ENCODE data around the gene SCN5A. TPM values are rescaled to one million over a fixed set of nuclear protein-coding genes. Genes with fewer than 3 reads are reported as not detected.

SCN5A gene
- total RNA-seq, 1 experiment from 2014 or later: 1.7 TPM

GRCh38 chr3:38647217-38647970 is 2.1 kb downstream of the SCN5A start:
- no peak for DNase-seq (ENCODE audit: low spot score)

DNA sequence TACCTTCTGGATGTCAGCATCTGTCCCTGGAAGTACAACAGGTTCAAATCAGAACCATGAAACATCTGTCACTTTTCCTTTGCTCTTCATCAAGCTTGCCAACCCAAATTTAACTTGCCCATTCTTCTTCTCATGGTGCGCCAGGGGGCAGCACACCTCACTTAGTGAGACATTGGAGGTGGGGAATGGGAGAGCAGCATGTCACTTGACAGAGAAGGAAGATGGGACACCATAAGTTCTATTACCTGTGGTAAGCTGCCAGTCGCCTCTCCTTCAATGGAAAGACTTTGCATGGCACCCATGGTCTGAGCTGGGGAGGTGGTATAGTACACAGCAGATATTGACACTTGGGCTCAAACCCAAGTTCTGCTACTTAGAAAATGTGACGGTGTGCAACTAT is 2.9 kb downstream of the SCN5A start:
- DNase-seq (ENCODE audit: low spot score): no peak

DNA sequence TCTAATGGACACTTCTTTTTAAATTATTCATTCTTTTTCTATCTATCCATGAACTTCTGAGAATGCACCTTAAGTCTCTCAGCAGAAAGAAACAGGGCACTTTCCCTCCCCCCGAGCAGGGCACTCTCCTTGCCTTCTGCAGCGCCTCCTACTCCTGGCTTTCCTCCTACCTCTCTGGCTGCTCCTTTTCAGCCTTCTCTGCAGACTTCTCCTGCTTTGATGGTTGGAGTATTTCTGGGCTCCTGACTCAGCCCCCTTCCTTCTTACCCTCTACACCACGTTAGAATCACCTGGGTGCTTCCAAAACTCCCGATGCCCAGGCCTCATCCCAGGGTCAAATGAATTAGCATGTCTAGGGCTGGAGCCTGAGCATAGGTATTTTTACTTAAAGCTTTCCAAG is 3.4 kb downstream of the SCN5A start:
- no peak for DNase-seq (ENCODE audit: low spot score)

DNA sequence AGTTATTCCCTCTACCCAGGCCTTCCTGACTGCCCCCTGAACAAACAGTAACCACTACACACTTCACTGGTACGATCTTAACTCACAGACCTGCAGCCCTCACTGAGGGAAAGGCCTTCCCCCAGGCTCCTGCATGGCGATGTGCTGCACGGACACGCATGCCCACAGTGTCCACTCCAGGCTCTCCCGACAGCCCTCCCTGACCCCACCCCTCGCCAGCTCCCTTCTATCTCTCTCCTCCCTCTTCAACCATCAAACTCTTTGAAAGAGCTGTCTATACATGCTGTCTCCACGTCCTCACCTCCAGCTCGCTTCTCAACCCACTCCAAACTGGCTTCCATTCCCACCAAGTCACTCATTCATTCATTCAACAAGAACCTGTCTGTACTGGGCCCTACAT is 3.9 kb downstream of the SCN5A start:
- no peak for DNase-seq (ENCODE audit: low spot score)

GRCh38 chr3:38645076-38645475 is 4.4 kb downstream of the SCN5A start:
- DNase-seq (ENCODE audit: low spot score): no peak

GRCh38 chr3:38644662-38645053 is 4.8 kb downstream of the SCN5A start:
- no peak for DNase-seq (ENCODE audit: low spot score)

- DNase-seq (ENCODE audit: low spot score): no peak
Measured at GRCh38 chr3:38644016-38644661, 5.3 kb downstream of the SCN5A start.

GRCh38 chr3:38643592-38643991 is 5.9 kb downstream of the SCN5A start:
- DNase-seq (ENCODE audit: low spot score): no peak

DNA sequence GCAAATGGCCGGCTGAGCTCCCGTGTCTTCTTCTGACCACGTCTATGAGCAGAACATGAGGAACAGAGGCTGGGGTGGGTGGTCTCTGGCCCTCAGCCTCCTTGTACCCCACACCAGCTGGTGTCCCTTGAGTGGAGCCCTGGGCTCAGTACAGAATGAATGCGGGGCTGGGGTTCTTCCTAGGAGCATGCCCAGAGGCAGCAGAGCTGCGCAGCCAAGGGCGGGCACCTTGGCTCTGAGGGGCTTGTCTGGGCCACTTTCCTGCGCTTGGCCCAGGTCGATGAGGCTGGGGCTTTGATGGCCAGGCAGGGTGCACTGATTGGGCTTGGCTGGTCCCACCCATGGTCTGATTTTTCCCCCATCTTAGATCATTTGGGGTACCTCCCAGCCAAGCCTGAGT is 6.4 kb downstream of the SCN5A start:
- no peak for DNase-seq (ENCODE audit: low spot score)

GRCh38 chr3:38641461-38642110 is 7.9 kb downstream of the SCN5A start:
- no peak for DNase-seq (ENCODE audit: low spot score)

DNA sequence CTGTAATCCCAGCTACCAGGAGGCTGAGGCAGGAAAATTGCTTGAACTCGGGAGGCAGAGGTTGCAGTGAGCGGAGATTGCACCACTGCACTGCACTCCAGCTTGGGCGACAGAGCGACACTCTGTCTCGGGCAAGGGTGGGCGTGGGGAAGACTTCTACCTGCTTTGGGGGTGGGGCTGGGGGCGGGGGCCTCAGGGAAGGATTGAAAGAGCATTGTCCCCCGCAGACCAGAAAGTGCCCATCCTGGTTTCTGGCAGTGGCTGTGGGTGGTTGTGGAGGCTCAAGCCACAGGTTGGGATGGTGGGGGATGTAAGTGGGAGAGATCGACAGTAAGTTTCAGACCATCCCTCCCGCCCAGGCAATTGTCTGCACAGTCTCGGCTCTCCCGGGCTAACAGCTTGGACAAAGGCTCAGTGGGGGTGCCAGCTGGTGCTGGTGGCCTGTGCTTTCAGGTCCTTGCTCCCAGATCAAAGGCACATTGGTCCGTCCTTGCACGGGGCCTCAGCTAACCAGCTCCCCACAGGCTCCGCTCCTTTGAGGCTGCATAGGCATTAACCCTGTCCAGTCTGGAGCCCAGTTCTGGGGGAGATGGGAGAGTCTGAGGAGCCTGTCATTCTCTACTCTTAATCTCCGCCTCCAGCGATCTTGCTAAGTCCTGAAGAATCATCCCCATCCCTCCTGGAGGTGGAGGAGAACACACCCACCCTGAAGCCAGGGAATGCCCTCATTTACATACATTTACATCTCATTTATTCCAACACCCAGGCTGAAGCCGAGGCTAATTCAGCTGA is 8.6 kb downstream of the SCN5A start:
- DNase-seq (ENCODE audit: low spot score): no peak

- DNase-seq (ENCODE audit: low spot score): no peak
Measured at GRCh38 chr3:38638354-38638753, 11.1 kb downstream of the SCN5A start.

- no peak for DNase-seq (ENCODE audit: low spot score)
Measured at GRCh38 chr3:38637906-38638305, 11.6 kb downstream of the SCN5A start.

DNA sequence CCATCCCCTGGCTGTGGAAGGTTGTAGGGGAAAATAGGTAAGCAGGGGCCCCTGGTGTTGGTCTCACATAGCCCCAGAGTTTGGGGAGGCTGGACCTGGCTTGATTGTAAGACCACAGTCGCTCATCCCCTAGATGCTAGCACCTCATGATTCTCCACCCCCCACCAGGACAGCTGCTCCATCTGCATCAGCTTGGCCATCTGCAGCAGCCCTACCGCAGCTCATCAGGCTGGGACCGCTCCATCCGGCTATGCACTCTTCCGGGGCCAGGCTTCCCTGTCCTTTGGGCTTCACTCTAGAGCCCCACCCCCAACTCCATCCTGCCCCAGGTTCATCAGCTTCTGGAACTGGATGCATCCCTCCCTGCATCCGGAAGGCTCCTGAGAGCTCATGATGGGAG is 12.6 kb downstream of the SCN5A start:
- DNase-seq (ENCODE audit: low spot score): no peak

DNA sequence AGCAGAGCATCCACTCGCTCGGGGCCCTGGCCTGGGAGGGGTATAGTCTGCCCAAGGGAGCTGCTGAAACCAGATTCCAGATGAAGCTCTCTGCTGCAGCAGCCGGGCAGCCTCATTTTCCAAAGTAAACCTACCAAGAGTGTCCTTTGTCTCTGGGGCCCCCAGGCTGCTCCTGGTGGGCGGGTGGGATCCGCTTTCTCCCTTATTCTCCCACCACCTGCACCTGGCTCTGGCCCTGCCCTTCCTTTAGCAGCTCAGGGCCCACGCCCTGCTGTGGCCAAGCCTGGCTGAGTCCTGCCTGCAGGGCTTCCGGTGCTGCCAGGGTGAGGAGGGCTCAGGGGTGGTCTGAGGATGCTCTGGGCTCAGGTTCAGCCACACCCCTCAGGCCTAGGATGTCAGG is 13.0 kb downstream of the SCN5A start:
- no peak for DNase-seq (ENCODE audit: low spot score)

- peak; percentile 96 for DNase-seq (ENCODE audit: low spot score)
Measured at GRCh38 chr3:38634111-38634510, 15.4 kb downstream of the SCN5A start.

- no peak for DNase-seq (ENCODE audit: low spot score)
Measured at GRCh38 chr3:38632989-38633388, 16.5 kb downstream of the SCN5A start.

- no peak for DNase-seq (ENCODE audit: low spot score)
Measured at GRCh38 chr3:38630606-38631005, 18.9 kb downstream of the SCN5A start.

- DNase-seq (ENCODE audit: low spot score): no peak
Measured at GRCh38 chr3:38630070-38630469, 19.4 kb downstream of the SCN5A start.

DNA sequence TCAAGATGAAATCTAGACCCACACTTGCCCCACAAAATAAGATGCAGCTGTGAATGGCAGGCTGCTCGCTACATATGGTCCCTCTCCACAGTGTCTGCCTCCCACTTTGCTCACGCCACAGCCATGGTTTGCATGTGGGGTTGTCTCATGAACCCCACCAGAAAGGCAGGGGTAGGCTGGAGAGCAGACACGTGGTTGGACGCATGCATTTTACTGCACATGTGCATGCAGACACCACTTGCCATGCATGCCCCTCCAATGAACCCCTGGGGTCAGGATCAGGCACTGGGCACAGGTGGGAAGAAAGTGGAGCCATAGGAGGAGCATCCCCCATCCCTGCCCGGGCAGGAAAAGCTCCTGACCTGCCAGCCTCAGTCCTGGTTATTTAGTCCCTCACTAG is 20.7 kb downstream of the SCN5A start:
- no peak for DNase-seq (ENCODE audit: low spot score)

- DNase-seq (ENCODE audit: low spot score): no peak
Measured at GRCh38 chr3:38627956-38628355, 21.5 kb downstream of the SCN5A start.

DNA sequence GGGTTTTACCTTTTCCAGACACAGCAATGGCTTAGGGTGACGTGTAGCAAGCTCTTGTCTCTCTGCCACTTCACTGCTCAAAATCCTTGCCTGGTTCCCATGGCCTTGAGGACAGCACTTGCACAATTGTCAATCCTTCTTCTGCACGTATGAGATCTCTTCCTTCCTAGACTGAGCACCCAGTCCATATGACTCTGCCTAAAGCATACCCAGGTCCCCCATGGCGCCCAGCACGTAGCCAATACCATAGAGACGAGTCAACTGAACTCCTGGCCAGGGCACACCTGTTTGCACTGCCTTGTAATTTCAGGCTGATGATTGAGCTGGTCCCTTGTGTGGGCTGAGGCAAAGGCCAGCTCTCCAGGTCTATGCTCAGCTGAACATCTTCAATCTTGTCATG is 23.3 kb downstream of the SCN5A start:
- no peak for DNase-seq (ENCODE audit: low spot score)

All from A172 (cell line).